ENCODE results near the gene VTA1. TPM values are rescaled to one million over a fixed set of nuclear protein-coding genes. Genes with fewer than 3 reads are reported as not detected.

VTA1 gene
- total RNA-seq, 1 experiment from 2014 or later = 87.2 TPM

DNA sequence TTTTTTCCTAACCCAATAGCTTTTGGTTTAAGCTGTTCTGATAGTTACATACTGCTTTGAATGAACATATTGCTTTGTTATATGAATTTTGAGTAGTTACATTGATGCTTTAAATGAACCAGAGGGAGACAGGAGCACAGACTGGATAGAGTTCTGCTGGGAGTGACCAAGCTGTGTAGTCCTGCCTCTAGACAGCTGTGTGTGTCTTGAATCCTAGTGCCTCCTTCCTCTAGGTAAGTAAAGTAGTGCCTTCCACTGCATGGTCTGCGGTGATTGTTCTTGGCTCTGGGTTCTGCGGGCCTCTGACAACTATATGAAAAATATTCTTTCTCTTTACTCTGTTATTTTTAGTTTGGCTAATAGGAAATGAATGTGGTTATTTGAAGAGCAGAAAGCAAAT, 108.7 kb downstream of the VTA1 start:
- H3K27me3 ChIP-seq = no peaks in the 10 kb centered on the region
- no peak overlapping the region for H3K4me3 ChIP-seq
- H3K36me3 ChIP-seq = no peaks in the 10 kb centered on the region
- no peak for DNase-seq
- H3K9me3 ChIP-seq (replicated peaks) = no peaks in the 10 kb centered on the region
- no peak overlapping the region for H3K27ac ChIP-seq
- H3K4me1 ChIP-seq = no peaks in the 10 kb centered on the region

DNA sequence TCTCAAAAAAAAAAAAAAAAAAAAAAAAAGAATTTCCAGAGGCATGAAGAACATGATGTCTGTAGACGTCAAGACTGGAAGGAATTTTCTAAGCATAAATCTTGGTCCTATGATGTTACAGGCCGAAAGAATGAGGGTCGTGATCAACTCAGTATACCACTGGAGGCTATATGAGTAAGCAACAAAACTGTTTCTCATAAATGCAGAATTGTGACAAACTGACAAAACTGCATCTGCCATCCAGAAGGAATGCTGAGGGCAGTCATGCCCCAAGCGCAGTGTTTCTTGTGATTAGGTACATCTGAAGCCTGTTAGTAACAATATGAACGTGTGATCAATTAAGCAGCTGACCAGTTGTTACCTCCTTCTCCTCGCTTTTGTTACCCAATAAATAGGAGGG, 111.2 kb downstream of the VTA1 start:
- no peaks in the 10 kb centered on the region for H3K36me3 ChIP-seq
- no peaks in the 10 kb centered on the region for H3K27me3 ChIP-seq
- no peak overlapping the region for H3K27ac ChIP-seq
- no peak for DNase-seq
- no peaks in the 10 kb centered on the region; the same call in 1 of the 2 replicates for H3K9me3 ChIP-seq (replicated peaks)
- H3K4me3 ChIP-seq = no peak overlapping the region
- no peaks in the 10 kb centered on the region for H3K4me1 ChIP-seq

DNA sequence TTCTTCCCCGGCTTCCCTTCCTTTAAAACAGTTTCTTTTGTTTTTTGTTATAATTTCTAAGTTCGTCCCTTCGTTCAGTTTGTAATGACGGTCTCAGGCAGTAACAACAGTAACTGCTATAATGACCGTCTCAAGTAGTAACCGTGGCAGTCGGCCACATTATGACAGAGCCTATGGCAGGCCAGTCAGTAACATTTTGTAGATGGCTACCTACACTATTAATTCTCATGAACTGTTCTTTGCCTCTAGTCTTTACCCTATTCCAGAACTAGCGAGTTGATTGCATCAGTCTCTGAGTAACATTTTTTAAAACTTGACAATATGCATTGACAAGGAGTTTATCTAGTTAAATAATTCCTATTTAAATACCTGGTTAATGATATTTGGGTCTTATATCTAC, 111.7 kb downstream of the VTA1 start:
- DNase-seq = no peak
- Histone ChIP-seq H3K4me1 (no peaks in the 10 kb centered on the region), H3K9me3 (replicated peaks) (no peaks in the 10 kb centered on the region; the same call in 1 of the 2 replicates), H3K27ac (no peak overlapping the region), H3K27me3 (no peaks in the 10 kb centered on the region), H3K36me3 (no peaks in the 10 kb centered on the region), H3K4me3 (no peak overlapping the region)

DNA sequence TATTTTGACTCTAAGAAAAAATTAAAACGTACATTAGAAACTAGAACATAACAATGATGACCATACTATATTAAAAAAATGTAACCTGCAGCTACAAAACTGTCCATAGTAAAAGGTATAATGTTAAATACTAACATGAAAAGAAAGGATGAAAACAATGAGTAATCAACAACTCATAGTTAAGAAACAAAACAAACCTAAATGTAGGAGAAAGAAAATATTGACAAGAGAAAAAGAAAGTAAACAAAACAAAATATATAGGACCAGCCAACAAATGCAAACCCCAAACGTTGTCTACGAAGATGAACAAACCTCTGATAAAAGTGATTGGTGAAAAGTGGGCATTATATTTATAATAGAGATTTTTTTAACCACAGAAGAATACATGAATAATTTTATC, 113.7 kb downstream of the VTA1 start:
- DNase-seq = no peak
- Histone ChIP-seq H3K36me3 (no peaks in the 10 kb centered on the region), H3K27ac (no peak overlapping the region)

GRCh38 chr6:142262231-142262630, 115.2 kb downstream of the VTA1 start:
- Histone ChIP-seq H3K4me3 (no peak overlapping the region), H3K4me1 (no peaks in the 10 kb centered on the region), H3K27me3 (no peaks in the 10 kb centered on the region), H3K9me3 (replicated peaks) (no peaks in the 10 kb centered on the region; the same call in 1 of the 2 replicates), H3K36me3 (no peaks in the 10 kb centered on the region), H3K27ac (no peak overlapping the region)
- DNase-seq = no peak

More for the DNA sequence above, 113.7 kb downstream of the VTA1 start:
- Histone ChIP-seq H3K27me3 (no peaks in the 10 kb centered on the region), H3K9me3 (replicated peaks) (no peaks in the 10 kb centered on the region; the same call in 1 of the 2 replicates), H3K4me1 (no peaks in the 10 kb centered on the region), H3K4me3 (no peak overlapping the region)

- DNase-seq = no peak
- H3K27ac ChIP-seq = no peak overlapping the region
- H3K4me1 ChIP-seq = no peaks in the 10 kb centered on the region
These were observed 118.4 kb downstream of the VTA1 start for GRCh38 chr6:142265476-142265875.

DNA sequence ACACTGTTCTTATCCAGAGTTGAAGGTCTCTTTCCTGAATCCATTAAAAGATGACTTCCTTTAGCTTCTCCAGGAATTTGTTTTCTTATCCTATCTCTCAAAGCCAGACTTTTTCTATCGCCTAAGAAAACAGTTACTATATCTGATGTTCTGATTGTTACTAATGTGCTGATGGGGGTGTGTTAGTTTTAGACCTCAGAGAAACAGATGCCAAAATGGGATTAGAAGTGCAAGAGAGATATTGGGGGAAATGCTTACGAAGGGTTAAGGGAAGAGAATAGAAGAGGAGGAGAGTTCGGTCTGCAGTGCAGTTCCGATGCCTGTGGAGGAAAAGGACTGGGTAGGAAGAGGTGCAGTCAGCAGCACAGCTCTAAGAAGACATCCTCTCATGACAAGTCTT, 119.0 kb downstream of the VTA1 start:
- H3K36me3 ChIP-seq = no peaks in the 10 kb centered on the region
- H3K4me3 ChIP-seq = no peak overlapping the region
- H3K9me3 ChIP-seq (replicated peaks) = no peaks in the 10 kb centered on the region; the same call in 1 of the 2 replicates
- H3K4me1 ChIP-seq = no peaks in the 10 kb centered on the region
- no peaks in the 10 kb centered on the region for H3K27me3 ChIP-seq
- DNase-seq = no peak
- no peak overlapping the region for H3K27ac ChIP-seq

More at GRCh38 chr6:142265476-142265875, 118.4 kb downstream of the VTA1 start:
- Histone ChIP-seq H3K27me3 (no peaks in the 10 kb centered on the region), H3K4me3 (no peak overlapping the region), H3K36me3 (no peaks in the 10 kb centered on the region), H3K9me3 (replicated peaks) (no peaks in the 10 kb centered on the region; the same call in 1 of the 2 replicates)

- no peak for DNase-seq
- H3K4me3 ChIP-seq = no peak overlapping the region
- no peaks in the 10 kb centered on the region for H3K36me3 ChIP-seq
- H3K27me3 ChIP-seq = no peaks in the 10 kb centered on the region
- H3K4me1 ChIP-seq = peaks cover 21% of the 10 kb centered on the region
- H3K27ac ChIP-seq = no peak overlapping the region
- H3K9me3 ChIP-seq (replicated peaks) = no peaks in the 10 kb centered on the region
These were observed 124.4 kb downstream of the VTA1 start for GRCh38 chr6:142271476-142271875.

Other genes starting within 250 kb of the VTA1 start
- not detected in 2 replicates for gene GJE1, start 14.3 kb upstream of the VTA1 start, total RNA-seq (2014; rRNA removed; shearing (Covaris generic))
- gene NMBR, start 141 bp upstream of the VTA1 start, total RNA-seq (2014; rRNA removed; shearing (Covaris generic)) = 0.16 TPM in 1 of 2 replicates, not detected in the other
- 2.8 and 3.0 TPM in 2 replicates for gene ADGRG6, start 154.7 kb downstream of the VTA1 start, total RNA-seq (2014; rRNA removed; shearing (Covaris generic))